GM13977 (cell line): ENCODE results near the gene UBXN2A.

ENCODE experiments used
- DNase-seq: peaks from one replicate; pipeline ENCODE4 v3.0.0; 2012; ENCODE audit warnings: low spot score
- CTCF ChIP-seq: IDR thresholded peaks from 2 replicates; pipeline ENCODE4 v1.5.1; 2012; ENCODE audit warnings: mild to moderate bottlenecking, control low read depth; ENCODE audit not compliant: insufficient read depth; ENCODE audit errors: extremely low read depth, missing control alignments
- in situ Hi-C: fragments of 300-500 bp; cut with MboI; formaldehyde crosslinking; loops from one replicate; pipeline ENCODE4 v1.12.0; 2022; ENCODE audit warnings: low sequenced_read_pairs, low pct_unique_long_range_greater_than_20kb, mixed read lengths, inconsistent platforms; ENCODE audit not compliant: unreplicated experiment

The UBXN2A gene

GRCh38 chr2:24016853-24017703, 76.8 kb downstream of the UBXN2A start:
- in situ Hi-C loops: no loop called here
- DNase-seq: no peak

GRCh38 chr2:24017711-24018110, 77.4 kb downstream of the UBXN2A start:
- TF ChIP-seq CTCF: no peak
- in situ Hi-C loops: no loop called here
- DNase-seq: no peak

More at GRCh38 chr2:24016853-24017703, 76.8 kb downstream of the UBXN2A start:
- no peak for TF ChIP-seq CTCF

GRCh38 chr2:24018241-24018640, 78.0 kb downstream of the UBXN2A start:
- TF ChIP-seq CTCF: no peak
- in situ Hi-C loops: no loop called here

GRCh38 chr2:24019729-24020128, 79.5 kb downstream of the UBXN2A start:
- no peak for TF ChIP-seq CTCF
- in situ Hi-C loops: no loop called here
- no peak for DNase-seq

More at GRCh38 chr2:24018241-24018640, 78.0 kb downstream of the UBXN2A start:
- DNase-seq: no peak

GRCh38 chr2:24020244-24020643, 80.0 kb downstream of the UBXN2A start:
- in situ Hi-C loops: no loop called here
- DNase-seq: no peak
- TF ChIP-seq CTCF: no peak

- DNase-seq: no peak
- in situ Hi-C loops: no loop called here
- TF ChIP-seq CTCF: peak; percentile 41
Observed at GRCh38 chr2:24021122-24021998, 81.1 kb downstream of the UBXN2A start.
